Prostate gland (tissue), 2 donors: ENCODE data around the gene SCAPER. TPM values are rescaled to one million over a fixed set of nuclear protein-coding genes. Genes with fewer than 3 reads are reported as not detected.
"Not testable (repeated sequence)": the region's sequence is repeated elsewhere in the genome, so short reads cannot be mapped to it uniquely, and the experiment has no call there.

ENCODE experiments used
- DNase-seq: peaks from one replicate; pipeline ENCODE4 v3.0.0-alpha.2; 2019; ENCODE audit warnings: low spot score
- H3K27ac ChIP-seq, 2 donors: fragments of 200-600 bp; sonication (generic); 2 replicates each; pipeline ENCODE4 v1.5.1; 2017 to 2019
- H3K27me3 ChIP-seq: fragments of 200-600 bp; sonication (generic); replicated peaks from 2 replicates; pipeline ENCODE4 v1.5.1; 2019; ENCODE audit not compliant: insufficient read depth
- H3K36me3 ChIP-seq, 2 donors: fragments of 200-600 bp; sonication (generic); 1 replicate in 1 of 2; 2 replicates in 1 of 2; pipeline versions ENCODE4 v1.5.1 to v1.8.1; 2017 to 2019
- H3K4me1 ChIP-seq: fragments of 200-600 bp; sonication (generic); replicated peaks from 2 replicates; pipeline ENCODE4 v1.5.1; 2019
- H3K4me3 ChIP-seq, 2 donors: fragments of 200-600 bp; sonication (generic); 2 replicates each; pipeline ENCODE4 v1.5.1; 2017 to 2019
- H3K9me3 ChIP-seq: fragments of 200-600 bp; sonication (generic); 2 replicates; pipeline ENCODE4 v1.5.1; 2017
- POLR2A ChIP-seq: fragments of 450-650 bp; IDR thresholded peaks from one replicate; pipeline ENCODE4 v1.6.1; 2016; ENCODE audit warnings: antibody characterized with exemption, mild to moderate bottlenecking
- POLR2AphosphoS5 ChIP-seq: sonication (generic); formaldehyde crosslinking; IDR thresholded peaks from one replicate; pipeline ENCODE4 v1.6.1; 2017; ENCODE audit warnings: antibody characterized with exemption
- WGBS: methylation state at CpG from one replicate; pipeline ENCODE4 v1.1.5; 2018; 5-methylcytosine and 5-hydroxymethylcytosine counted together
- intact Hi-C: fragments of 100-400 bp; cut with DNase I; formaldehyde crosslinking; loops from one replicate; pipeline ENCODE4 v1.14.2; 2022
- total RNA-seq, 2 donors: library from RNA; depleted of rRNA; stranded (reverse); fragments of >200 nt; gene quantifications; one replicate each; pipeline ENCODE4 v1.1.0, GENCODE V29; 2016
- TF ChIP-seq, protein P1 (sequence below), 4 experiments: fragments of 200-600 bp in 2 of 4; fragments of 450-650 bp in 2 of 4; sonication (generic) in 2 of 4; IDR thresholded peaks; 1 replicate in 3 of 4; 2 replicates in 1 of 4; pipeline ENCODE4 v1.5.1; 2016 to 2019; ENCODE audit warnings: antibody characterized with exemption in 4 of 4, mild to moderate bottlenecking in 2 of 4, moderate library complexity in 2 of 4

The SCAPER gene
- total RNA-seq, 2 donors from 2014 or later = 19.1 to 38.9 TPM

DNA sequence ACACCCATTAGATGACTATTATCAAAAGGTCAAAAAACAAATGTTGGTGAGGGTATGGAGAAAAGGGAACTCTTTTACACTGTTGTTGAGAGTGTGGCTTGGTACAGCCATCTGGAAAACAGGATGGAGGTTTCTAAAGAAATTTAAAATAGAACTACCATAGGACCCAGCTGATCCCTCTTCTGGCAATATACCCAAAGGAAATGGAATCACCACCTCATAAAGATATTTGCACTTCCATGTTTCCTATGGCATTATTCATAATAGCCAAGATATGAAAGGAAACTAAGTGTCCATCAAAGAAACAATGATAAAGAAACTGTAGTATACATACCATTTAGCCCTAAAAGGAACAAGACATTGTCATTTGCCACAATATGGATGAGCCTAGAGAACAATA lies 186.3 kb downstream of the SCAPER start:
- intact Hi-C loops = no loop called here
- no peaks in the 10 kb centered on the region for H3K4me1 ChIP-seq
- no peak for DNase-seq
- no peaks in the 10 kb centered on the region for H3K27me3 ChIP-seq
- H3K9me3 ChIP-seq = no peaks in the 10 kb centered on the region
- no peaks in the 10 kb centered on the region for H3K36me3 ChIP-seq
- H3K27ac ChIP-seq = no peak overlapping the region
- TF ChIP-seq, protein P1, sequence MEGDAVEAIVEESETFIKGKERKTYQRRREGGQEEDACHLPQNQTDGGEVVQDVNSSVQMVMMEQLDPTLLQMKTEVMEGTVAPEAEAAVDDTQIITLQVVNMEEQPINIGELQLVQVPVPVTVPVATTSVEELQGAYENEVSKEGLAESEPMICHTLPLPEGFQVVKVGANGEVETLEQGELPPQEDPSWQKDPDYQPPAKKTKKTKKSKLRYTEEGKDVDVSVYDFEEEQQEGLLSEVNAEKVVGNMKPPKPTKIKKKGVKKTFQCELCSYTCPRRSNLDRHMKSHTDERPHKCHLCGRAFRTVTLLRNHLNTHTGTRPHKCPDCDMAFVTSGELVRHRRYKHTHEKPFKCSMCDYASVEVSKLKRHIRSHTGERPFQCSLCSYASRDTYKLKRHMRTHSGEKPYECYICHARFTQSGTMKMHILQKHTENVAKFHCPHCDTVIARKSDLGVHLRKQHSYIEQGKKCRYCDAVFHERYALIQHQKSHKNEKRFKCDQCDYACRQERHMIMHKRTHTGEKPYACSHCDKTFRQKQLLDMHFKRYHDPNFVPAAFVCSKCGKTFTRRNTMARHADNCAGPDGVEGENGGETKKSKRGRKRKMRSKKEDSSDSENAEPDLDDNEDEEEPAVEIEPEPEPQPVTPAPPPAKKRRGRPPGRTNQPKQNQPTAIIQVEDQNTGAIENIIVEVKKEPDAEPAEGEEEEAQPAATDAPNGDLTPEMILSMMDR (IDR thresholded peaks at IDR 0.05) = no peak
- TF ChIP-seq POLR2A = no peak
- TF ChIP-seq POLR2AphosphoS5 = no peak
- H3K4me3 ChIP-seq = no peak overlapping the region

DNA sequence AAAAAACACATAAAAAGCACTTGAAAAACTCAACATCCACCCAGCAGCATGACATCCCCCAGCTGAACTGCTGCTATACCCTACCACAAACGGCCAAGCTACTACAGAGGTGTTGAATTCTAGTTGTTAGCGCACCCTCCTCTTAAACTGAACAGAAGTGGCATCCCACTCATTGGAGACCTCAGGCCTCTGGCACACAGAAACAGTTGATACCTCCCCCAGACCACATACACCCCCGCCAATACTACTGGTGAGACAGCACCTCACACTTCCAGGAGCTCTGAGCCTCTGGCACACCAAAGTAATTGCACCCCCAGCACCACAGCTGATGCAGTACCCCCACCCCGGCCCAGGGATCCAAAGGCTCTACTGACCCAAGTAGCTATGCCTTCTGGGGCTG lies 190.2 kb downstream of the SCAPER start:
- Histone ChIP-seq H3K4me1 (no peaks in the 10 kb centered on the region), H3K27ac (no peak overlapping the region), H3K9me3 (no peaks in the 10 kb centered on the region), H3K36me3 (no peaks in the 10 kb centered on the region), H3K4me3 (no peak overlapping the region), H3K27me3 (no peaks in the 10 kb centered on the region)
- no peak for DNase-seq
- intact Hi-C loops = no loop called here
- WGBS = over 99% methylated on average over 4 of the region's 4 CpGs
- TF ChIP-seq POLR2A (no peak), POLR2AphosphoS5 (no peak)
- TF ChIP-seq, protein P1 (IDR thresholded peaks at IDR 0.05) = no peak

DNA sequence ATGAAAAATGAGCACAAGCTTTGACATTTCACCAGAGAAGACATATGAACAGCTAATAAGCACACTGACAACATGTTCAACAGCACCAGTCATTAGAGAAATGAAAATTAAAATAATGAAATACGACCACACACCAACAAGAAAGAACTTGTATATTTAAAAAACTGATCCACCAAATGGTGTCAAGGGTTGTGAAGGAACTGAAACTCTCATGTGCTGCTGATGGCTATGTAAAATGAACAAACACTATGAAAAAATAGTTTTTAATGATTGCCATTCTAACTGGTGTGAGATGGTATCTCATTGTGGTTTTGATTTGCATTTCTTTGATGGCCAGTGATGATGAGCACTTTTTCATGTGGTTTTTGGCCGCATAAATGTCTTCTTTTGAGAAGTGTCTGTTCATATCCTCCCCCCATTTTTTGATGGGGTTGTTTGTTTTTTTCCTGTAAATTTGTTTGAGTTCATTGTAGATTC lies 193.8 kb downstream of the SCAPER start:
- Histone ChIP-seq H3K27me3 (no peaks in the 10 kb centered on the region), H3K27ac (no peak overlapping the region), H3K9me3 (no peaks in the 10 kb centered on the region), H3K4me3 (no peak overlapping the region), H3K36me3 (no peaks in the 10 kb centered on the region), H3K4me1 (no peaks in the 10 kb centered on the region)
- no peak for DNase-seq
- intact Hi-C loops = no loop called here
- TF ChIP-seq POLR2A (no peak), POLR2AphosphoS5 (no peak)
- TF ChIP-seq, protein P1 (IDR thresholded peaks at IDR 0.05) = no peak
- WGBS = 70% methylated on average over 2 of the region's 2 CpGs

DNA sequence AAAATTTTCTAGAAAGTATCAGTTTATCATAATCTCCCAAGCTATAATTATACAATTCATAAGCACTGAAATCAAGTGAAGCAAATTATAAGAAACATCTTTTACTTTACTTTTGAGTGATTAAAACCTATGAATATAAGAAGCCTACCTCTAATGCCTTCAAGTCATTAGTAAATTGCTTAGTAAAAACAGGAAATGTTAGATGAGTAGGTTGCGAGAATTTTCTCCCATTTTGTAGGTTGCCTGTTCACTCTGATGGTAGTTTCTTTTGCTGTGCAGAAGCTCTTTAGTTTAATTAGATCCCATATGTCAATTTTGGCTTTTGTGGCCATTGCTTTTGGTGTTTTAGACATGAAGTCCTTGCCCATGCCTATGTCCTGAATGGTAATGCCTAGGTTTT lies 201.1 kb downstream of the SCAPER start:
- intact Hi-C loops, H3K27ac ChIP-seq, DNase-seq, H3K9me3 ChIP-seq, H3K36me3 ChIP-seq, H3K27me3 ChIP-seq, H3K4me3 ChIP-seq, H3K4me1 ChIP-seq: not testable (repeated sequence)
- WGBS = 92% methylated on average over 1 of the region's 1 CpG

DNA sequence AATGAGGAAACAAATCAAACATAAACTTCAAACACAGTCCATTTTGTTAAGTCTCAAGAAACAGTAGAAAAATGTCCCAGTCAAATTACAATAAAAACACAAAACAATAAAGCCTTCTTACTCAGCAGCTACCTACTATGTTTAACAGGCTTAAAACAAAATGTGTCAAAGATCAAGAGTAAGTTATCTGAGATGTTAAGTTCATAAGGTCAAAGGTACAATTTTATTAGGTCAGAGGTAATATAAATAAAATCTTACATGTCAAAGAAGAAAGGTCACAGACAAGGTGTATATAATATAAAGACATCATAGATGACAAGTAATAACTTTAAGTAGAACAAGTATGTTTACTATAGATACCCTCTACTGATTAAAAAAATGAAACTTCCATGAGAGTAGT lies 208.3 kb downstream of the SCAPER start:
- no peak overlapping the region for H3K27ac ChIP-seq
- H3K36me3 ChIP-seq = no peaks in the 10 kb centered on the region
- no peaks in the 10 kb centered on the region for H3K4me1 ChIP-seq
- DNase-seq = no peak
- no peak overlapping the region for H3K4me3 ChIP-seq
- intact Hi-C loops = no loop called here
- H3K9me3 ChIP-seq = no peaks in the 10 kb centered on the region
- no peak for TF ChIP-seq POLR2AphosphoS5
- TF ChIP-seq POLR2A = no peak
- TF ChIP-seq, protein P1 (IDR thresholded peaks at IDR 0.05) = no peak
- no peaks in the 10 kb centered on the region for H3K27me3 ChIP-seq

DNA sequence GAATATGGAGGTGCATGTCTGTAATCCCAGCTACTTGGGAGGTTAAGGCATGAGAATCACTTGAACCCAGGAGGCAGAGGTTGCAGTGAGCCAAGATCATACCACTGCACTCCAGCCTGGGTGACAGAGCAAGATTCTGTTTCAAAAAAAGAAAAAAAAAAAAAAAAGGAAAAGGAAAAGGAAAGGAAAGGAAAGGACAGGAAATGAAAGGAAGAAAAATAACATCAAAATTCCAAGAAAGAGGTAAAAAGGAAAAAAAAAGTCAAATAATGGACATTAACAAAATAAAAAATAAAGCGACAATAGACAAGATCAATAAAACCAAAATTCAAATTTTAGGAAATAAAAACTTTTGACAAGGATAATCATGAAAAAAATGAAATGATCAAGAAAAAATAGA lies 212.6 kb downstream of the SCAPER start:
- H3K36me3 ChIP-seq, DNase-seq, H3K27me3 ChIP-seq, H3K9me3 ChIP-seq, H3K4me3 ChIP-seq, H3K27ac ChIP-seq, H3K4me1 ChIP-seq, intact Hi-C loops: not testable (repeated sequence)
- 100% methylated on average over 1 of the region's 1 CpG for WGBS

DNA sequence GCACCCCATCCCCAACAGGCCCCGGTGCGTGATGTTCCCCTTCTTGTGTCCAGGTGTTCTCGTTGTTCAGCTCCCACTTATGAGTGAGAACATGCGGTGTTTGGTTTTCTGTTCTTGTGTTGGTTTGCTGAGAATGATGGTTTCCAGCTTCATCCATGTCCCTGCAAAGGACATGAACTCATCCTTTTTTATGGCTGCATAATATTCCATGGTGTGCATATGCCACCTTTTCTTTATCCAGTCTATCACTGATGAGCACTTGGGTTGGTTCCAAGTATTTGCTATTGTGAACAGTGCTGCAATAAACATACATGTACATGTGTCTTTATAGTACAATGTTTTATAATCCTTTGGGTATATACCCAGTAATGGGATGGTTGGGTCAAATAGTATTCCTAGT lies 217.5 kb downstream of the SCAPER start:
- H3K4me1 ChIP-seq, H3K9me3 ChIP-seq, H3K4me3 ChIP-seq, H3K36me3 ChIP-seq, H3K27me3 ChIP-seq, intact Hi-C loops, H3K27ac ChIP-seq, DNase-seq: not testable (repeated sequence)
- WGBS = 100% methylated on average over 4 of the region's 4 CpGs
